GM23338 (cell line): ENCODE results near the gene MGAT4B. TPM values are rescaled to one million over a fixed set of nuclear protein-coding genes. Genes with fewer than 3 reads are reported as not detected.

ENCODE experiments used
- ATAC-seq: fragments of 200-7000 bp; cut with Tn5 transposase; 3 replicates; pipeline ENCODE4 v1.9.1; 2020
- DNase-seq: peaks from one replicate; pipeline ENCODE4 v3.0.0-alpha.2; 2015; ENCODE audit warnings: low spot score
- H2AFZ ChIP-seq: fragments of 200-600 bp; sonication (generic); 2 replicates; pipeline ENCODE4 v1.8.0; 2016; ENCODE audit warnings: antibody characterized with exemption, mild to moderate bottlenecking, moderate library complexity
- H3F3A ChIP-seq: fragments of 200-600 bp; sonication (generic); replicated peaks from 2 replicates; pipeline ENCODE4 v1.8.0; 2017; ENCODE audit warnings: antibody characterized with exemption, mixed run types, low read depth
- H3K27ac ChIP-seq: fragments of 200-600 bp; sonication (generic); 2 replicates; pipeline ENCODE4 v1.6.1; 2016; ENCODE audit warnings: low read depth
- H3K27me3 ChIP-seq: fragments of 200-600 bp; sonication (generic); 2 replicates; pipeline ENCODE4 v1.8.0; 2016; ENCODE audit warnings: mild to moderate bottlenecking, mixed run types, moderate library complexity; ENCODE audit not compliant: insufficient read depth
- H3K36me3 ChIP-seq: fragments of 200-600 bp; sonication (generic); 2 replicates; pipeline ENCODE4 v1.8.0; 2016; ENCODE audit warnings: mild to moderate bottlenecking; ENCODE audit not compliant: insufficient read depth
- H3K4me1 ChIP-seq: fragments of 200-600 bp; sonication (generic); 2 replicates; pipeline ENCODE4 v1.8.0; 2016; ENCODE audit warnings: mild to moderate bottlenecking, moderate library complexity; ENCODE audit not compliant: insufficient read depth
- H3K4me2 ChIP-seq: fragments of 200-600 bp; sonication (generic); 2 replicates; pipeline ENCODE4 v1.7.1; 2017; ENCODE audit warnings: mixed run types
- H3K4me3 ChIP-seq: fragments of 200-600 bp; sonication (generic); 2 replicates; pipeline ENCODE4 v1.6.1; 2016; ENCODE audit warnings: mixed run types
- H3K79me2 ChIP-seq: fragments of 200-600 bp; sonication (generic); replicated peaks from 2 replicates; pipeline ENCODE4 v1.8.0; 2017; ENCODE audit warnings: mild to moderate bottlenecking; ENCODE audit not compliant: insufficient read depth
- H3K9me2 ChIP-seq: fragments of 200-600 bp; sonication (generic); 2 replicates; pipeline ENCODE4 v1.8.0; 2017; ENCODE audit not compliant: insufficient read depth
- H4K20me1 ChIP-seq: fragments of 200-600 bp; sonication (generic); replicated peaks from 2 replicates; pipeline ENCODE4 v1.8.0; 2017; ENCODE audit warnings: mild to moderate bottlenecking; ENCODE audit not compliant: insufficient read depth
- H3K27ac Mint-ChIP-seq: 2 replicates; pipeline ENCODE4 v1.8.0; 2020; ENCODE audit warnings: inconsistent platforms, mild to moderate bottlenecking, moderate library complexity, mixed read lengths
- H3K27me3 Mint-ChIP-seq: 3 replicates; pipeline ENCODE4 v1.8.0; 2022; ENCODE audit warnings: low read depth, mild to moderate bottlenecking, moderate library complexity, mixed read lengths, inconsistent platforms; ENCODE audit not compliant: insufficient read depth, poor library complexity
- H3K36me3 Mint-ChIP-seq: 3 replicates; pipeline ENCODE4 v1.8.0; 2021; ENCODE audit warnings: low read depth, mild to moderate bottlenecking, inconsistent platforms, moderate library complexity, mixed read lengths
- H3K4me1 Mint-ChIP-seq: 3 replicates; pipeline ENCODE4 v1.8.0; 2020; ENCODE audit warnings: mild to moderate bottlenecking, inconsistent platforms, mixed read lengths
- H3K4me3 Mint-ChIP-seq: 3 replicates; pipeline ENCODE4 v1.8.0; 2021; ENCODE audit warnings: moderate library complexity, mild to moderate bottlenecking, inconsistent platforms, mixed read lengths
- H3K9me3 Mint-ChIP-seq: 3 replicates; pipeline ENCODE4 v1.8.0; 2020; ENCODE audit warnings: moderate library complexity, mild to moderate bottlenecking, inconsistent platforms, mixed read lengths
- CTCF ChIP-seq, 2 experiments: fragments of 200-600 bp in 1 of 2; sonication (generic) in 1 of 2; conservative IDR thresholded peaks; 2 replicates each; pipeline versions ENCODE4 v1.5.1 to v1.6.1; 2016 to 2017; ENCODE audit warnings: antibody characterized with exemption in 2 of 2, low read depth in 2 of 2, mild to moderate bottlenecking in 2 of 2, moderate library complexity in 1 of 2
- EZH2 ChIP-seq: fragments of 200-600 bp; sonication (generic); IDR thresholded peaks from one replicate; pipeline ENCODE4 v1.8.0; 2017; ENCODE audit warnings: antibody characterized with exemption, mild to moderate bottlenecking, low read depth; ENCODE audit not compliant: unreplicated experiment
- EZH2phosphoT487 ChIP-seq: fragments of 200-600 bp; sonication (generic); IDR thresholded peaks from one replicate; pipeline ENCODE4 v1.8.1; 2018; ENCODE audit warnings: antibody characterized with exemption; ENCODE audit not compliant: unreplicated experiment
- JUNB ChIP-seq: IDR thresholded peaks from one replicate; pipeline ENCODE4 v1.6.1; 2016; ENCODE audit warnings: antibody characterized with exemption; ENCODE audit not compliant: unreplicated experiment
- NANOG ChIP-seq: IDR thresholded peaks from 2 replicates; pipeline ENCODE4 v1.6.1; 2016; ENCODE audit warnings: antibody characterized with exemption, borderline replicate concordance
- POLR2AphosphoS5 ChIP-seq: IDR thresholded peaks from 2 replicates; pipeline ENCODE4 v1.6.1; 2016; ENCODE audit warnings: antibody characterized with exemption, low read depth
- STAT1 ChIP-seq: IDR thresholded peaks from one replicate; pipeline ENCODE4 v1.6.1; 2016; ENCODE audit warnings: antibody characterized with exemption; ENCODE audit not compliant: unreplicated experiment
- ZNF114 ChIP-seq: fragments of 250-450 bp; sonication (Bioruptor Pico); IDR thresholded peaks from 2 replicates; pipeline ENCODE4 v1.5.0; 2020; ENCODE audit warnings: mild to moderate bottlenecking, moderate library complexity
- ZNF331 ChIP-seq: fragments of 250-450 bp; sonication (Bioruptor Pico); IDR thresholded peaks from 2 replicates; pipeline ENCODE4 v1.5.0; 2020; ENCODE audit warnings: low read depth, mild to moderate bottlenecking, moderate library complexity
- polyA plus RNA-seq: library from polyadenylated mRNA; unstranded; fragments of >200 nt; fragmentation: Nextera tagmentation; extraction: Ambion mirVana; gene quantifications from 2 replicates; pipeline ENCODE4 v1.2.1, GENCODE V29; 2016
- total RNA-seq: library from RNA; depleted of rRNA; stranded (reverse); fragments of >200 nt; shearing (Covaris generic); gene quantifications from 2 replicates; pipeline ENCODE4 v1.2.3, GENCODE V29; 2014
- TF ChIP-seq, protein P1 (sequence below): IDR thresholded peaks from 2 replicates; pipeline ENCODE4 v1.6.1; 2016; ENCODE audit warnings: antibody characterized with exemption
- TF ChIP-seq, protein P2 (sequence below): fragments of 250-450 bp; sonication (Bioruptor Pico); IDR thresholded peaks from 2 replicates; pipeline ENCODE4 v1.5.0; 2020; ENCODE audit warnings: mild to moderate bottlenecking, moderate library complexity
- TF ChIP-seq, protein P3 (sequence below): IDR thresholded peaks from one replicate; pipeline ENCODE4 v1.6.1; 2018; ENCODE audit warnings: antibody characterized with exemption; ENCODE audit not compliant: unreplicated experiment

Gene MGAT4B
- total and polyA plus RNA-seq, 2 experiments from 2014 or later, result 32.3 to 101 TPM

DNA sequence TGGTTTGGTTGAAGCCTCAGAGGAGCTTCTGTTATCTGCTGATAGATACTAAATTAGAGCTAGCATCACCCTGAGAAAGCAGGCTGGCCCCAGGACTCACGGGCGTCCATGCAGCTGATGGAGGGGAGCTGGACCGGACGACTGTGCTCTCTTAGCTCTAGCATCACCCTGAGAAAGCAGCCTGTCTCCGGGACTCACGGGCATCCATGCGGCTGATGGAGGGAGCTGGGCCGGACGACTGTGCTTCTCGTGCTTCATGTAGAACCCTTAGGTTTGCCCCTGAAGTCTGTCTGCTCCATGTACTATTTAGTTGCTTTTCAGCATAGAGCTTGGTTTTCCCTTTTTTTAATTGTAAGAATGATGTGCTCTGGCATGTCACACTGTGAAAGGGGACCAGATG is 29.2 kb downstream of the MGAT4B start (continued):
- TF ChIP-seq JUNB (no peak), STAT1 (no peak), NANOG (no peak), POLR2AphosphoS5 (no peak), ZNF114 (no peak), ZNF331 (no peak)
- TF ChIP-seq, protein P1, sequence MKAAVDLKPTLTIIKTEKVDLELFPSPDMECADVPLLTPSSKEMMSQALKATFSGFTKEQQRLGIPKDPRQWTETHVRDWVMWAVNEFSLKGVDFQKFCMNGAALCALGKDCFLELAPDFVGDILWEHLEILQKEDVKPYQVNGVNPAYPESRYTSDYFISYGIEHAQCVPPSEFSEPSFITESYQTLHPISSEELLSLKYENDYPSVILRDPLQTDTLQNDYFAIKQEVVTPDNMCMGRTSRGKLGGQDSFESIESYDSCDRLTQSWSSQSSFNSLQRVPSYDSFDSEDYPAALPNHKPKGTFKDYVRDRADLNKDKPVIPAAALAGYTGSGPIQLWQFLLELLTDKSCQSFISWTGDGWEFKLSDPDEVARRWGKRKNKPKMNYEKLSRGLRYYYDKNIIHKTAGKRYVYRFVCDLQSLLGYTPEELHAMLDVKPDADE, result no peak

DNA sequence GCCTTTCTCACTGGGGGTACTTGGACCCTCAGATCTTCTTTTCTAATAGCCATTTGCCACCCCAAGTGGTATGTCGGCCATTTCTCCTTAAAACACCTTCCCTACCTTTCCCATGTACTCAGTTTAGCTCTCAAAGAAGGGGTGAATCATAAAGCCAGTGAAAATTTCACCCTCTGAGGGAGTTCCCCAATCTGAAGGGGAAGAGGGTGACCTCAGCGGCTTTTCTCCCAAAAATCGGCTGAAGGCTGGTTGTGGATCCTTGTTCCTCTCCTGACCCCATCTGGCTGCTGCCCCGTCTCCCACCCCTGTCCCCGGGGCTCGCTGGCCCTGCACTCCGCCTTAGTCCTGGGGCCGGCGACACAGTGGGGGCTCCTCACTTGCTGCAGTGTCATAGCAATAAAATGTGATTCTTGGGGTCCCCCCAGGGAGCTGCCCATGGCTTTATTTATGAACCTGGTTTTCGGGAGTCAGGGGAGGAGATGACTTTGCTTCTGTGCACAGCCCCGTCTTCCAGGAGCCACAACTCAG is 30.2 kb downstream of the MGAT4B start:
- Mint-ChIP-seq H3K4me1 (no peaks in the 10 kb centered on the region), H3K27me3 (peaks cover 8% of the 10 kb centered on the region), H3K27ac (no peak overlapping the region), H3K4me3 (no peak overlapping the region), H3K9me3 (no peaks in the 10 kb centered on the region), H3K36me3 (peaks cover 70% of the 10 kb centered on the region)
- ATAC-seq (no peak), DNase-seq (no peak)
- peaks cover 5% of the 10 kb centered on the region; the same call in 1 of the 2 replicates for H3F3A ChIP-seq
- H3K4me2 ChIP-seq, result no peak overlapping the region
- H3K36me3 ChIP-seq, result peaks cover 34% of the 10 kb centered on the region
- no peaks in the 10 kb centered on the region for H3K9me2 ChIP-seq
- no peaks in the 10 kb centered on the region for H3K4me1 ChIP-seq
- H3K27ac ChIP-seq, result no peak overlapping the region
- H2AFZ ChIP-seq, result no peak overlapping the region
- no peak overlapping the region for H3K4me3 ChIP-seq
- no peaks in the 10 kb centered on the region for H3K27me3 ChIP-seq
- H4K20me1 ChIP-seq, result peaks cover 15% of the 10 kb centered on the region
- H3K79me2 ChIP-seq, result no peaks in the 10 kb centered on the region
- TF ChIP-seq ZNF331 (no peak), ZNF114 (no peak), NANOG (no peak), CTCF (conservative IDR thresholded peaks at IDR 0.05; ENCODE audit: low read depth in 2 of 2) (no peak), EZH2phosphoT487 (no peak), EZH2 (no peak), POLR2AphosphoS5 (no peak), STAT1 (no peak)
- TF ChIP-seq, protein P2, sequence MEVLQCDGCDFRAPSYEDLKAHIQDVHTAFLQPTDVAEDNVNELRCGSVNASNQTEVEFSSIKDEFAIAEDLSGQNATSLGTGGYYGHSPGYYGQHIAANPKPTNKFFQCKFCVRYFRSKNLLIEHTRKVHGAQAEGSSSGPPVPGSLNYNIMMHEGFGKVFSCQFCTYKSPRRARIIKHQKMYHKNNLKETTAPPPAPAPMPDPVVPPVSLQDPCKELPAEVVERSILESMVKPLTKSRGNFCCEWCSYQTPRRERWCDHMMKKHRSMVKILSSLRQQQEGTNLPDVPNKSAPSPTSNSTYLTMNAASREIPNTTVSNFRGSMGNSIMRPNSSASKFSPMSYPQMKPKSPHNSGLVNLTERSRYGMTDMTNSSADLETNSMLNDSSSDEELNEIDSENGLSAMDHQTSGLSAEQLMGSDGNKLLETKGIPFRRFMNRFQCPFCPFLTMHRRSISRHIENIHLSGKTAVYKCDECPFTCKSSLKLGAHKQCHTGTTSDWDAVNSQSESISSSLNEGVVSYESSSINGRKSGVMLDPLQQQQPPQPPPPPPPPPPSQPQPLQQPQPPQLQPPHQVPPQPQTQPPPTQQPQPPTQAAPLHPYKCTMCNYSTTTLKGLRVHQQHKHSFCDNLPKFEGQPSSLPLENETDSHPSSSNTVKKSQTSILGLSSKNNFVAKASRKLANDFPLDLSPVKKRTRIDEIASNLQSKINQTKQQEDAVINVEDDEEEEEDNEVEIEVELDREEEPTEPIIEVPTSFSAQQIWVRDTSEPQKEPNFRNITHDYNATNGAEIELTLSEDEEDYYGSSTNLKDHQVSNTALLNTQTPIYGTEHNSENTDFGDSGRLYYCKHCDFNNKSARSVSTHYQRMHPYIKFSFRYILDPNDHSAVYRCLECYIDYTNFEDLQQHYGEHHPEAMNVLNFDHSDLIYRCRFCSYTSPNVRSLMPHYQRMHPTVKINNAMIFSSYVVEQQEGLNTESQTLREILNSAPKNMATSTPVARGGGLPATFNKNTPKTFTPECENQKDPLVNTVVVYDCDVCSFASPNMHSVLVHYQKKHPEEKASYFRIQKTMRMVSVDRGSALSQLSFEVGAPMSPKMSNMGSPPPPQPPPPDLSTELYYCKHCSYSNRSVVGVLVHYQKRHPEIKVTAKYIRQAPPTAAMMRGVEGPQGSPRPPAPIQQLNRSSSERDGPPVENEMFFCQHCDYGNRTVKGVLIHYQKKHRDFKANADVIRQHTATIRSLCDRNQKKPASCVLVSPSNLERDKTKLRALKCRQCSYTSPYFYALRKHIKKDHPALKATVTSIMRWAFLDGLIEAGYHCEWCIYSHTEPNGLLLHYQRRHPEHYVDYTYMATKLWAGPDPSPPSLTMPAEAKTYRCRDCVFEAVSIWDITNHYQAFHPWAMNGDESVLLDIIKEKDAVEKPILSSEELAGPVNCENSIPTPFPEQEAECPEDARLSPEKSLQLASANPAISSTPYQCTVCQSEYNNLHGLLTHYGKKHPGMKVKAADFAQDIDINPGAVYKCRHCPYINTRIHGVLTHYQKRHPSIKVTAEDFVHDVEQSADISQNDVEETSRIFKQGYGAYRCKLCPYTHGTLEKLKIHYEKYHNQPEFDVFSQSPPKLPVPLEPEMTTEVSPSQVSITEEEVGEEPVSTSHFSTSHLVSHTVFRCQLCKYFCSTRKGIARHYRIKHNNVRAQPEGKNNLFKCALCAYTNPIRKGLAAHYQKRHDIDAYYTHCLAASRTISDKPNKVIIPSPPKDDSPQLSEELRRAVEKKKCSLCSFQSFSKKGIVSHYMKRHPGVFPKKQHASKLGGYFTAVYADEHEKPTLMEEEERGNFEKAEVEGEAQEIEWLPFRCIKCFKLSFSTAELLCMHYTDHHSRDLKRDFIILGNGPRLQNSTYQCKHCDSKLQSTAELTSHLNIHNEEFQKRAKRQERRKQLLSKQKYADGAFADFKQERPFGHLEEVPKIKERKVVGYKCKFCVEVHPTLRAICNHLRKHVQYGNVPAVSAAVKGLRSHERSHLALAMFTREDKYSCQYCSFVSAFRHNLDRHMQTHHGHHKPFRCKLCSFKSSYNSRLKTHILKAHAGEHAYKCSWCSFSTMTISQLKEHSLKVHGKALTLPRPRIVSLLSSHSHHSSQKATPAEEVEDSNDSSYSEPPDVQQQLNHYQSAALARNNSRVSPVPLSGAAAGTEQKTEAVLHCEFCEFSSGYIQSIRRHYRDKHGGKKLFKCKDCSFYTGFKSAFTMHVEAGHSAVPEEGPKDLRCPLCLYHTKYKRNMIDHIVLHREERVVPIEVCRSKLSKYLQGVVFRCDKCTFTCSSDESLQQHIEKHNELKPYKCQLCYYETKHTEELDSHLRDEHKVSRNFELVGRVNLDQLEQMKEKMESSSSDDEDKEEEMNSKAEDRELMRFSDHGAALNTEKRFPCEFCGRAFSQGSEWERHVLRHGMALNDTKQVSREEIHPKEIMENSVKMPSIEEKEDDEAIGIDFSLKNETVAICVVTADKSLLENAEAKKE, result no peak
- TF ChIP-seq, protein P3, sequence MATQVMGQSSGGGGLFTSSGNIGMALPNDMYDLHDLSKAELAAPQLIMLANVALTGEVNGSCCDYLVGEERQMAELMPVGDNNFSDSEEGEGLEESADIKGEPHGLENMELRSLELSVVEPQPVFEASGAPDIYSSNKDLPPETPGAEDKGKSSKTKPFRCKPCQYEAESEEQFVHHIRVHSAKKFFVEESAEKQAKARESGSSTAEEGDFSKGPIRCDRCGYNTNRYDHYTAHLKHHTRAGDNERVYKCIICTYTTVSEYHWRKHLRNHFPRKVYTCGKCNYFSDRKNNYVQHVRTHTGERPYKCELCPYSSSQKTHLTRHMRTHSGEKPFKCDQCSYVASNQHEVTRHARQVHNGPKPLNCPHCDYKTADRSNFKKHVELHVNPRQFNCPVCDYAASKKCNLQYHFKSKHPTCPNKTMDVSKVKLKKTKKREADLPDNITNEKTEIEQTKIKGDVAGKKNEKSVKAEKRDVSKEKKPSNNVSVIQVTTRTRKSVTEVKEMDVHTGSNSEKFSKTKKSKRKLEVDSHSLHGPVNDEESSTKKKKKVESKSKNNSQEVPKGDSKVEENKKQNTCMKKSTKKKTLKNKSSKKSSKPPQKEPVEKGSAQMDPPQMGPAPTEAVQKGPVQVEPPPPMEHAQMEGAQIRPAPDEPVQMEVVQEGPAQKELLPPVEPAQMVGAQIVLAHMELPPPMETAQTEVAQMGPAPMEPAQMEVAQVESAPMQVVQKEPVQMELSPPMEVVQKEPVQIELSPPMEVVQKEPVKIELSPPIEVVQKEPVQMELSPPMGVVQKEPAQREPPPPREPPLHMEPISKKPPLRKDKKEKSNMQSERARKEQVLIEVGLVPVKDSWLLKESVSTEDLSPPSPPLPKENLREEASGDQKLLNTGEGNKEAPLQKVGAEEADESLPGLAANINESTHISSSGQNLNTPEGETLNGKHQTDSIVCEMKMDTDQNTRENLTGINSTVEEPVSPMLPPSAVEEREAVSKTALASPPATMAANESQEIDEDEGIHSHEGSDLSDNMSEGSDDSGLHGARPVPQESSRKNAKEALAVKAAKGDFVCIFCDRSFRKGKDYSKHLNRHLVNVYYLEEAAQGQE, result no peak
